Thyroid gland (tissue), 4 donors: ENCODE data around the gene DPYSL3. TPM values are rescaled to one million over a fixed set of nuclear protein-coding genes. Genes with fewer than 3 reads are reported as not detected.

Source experiments
- DNase-seq, 2 donors: peaks; one replicate each; pipeline ENCODE4 v3.0.0-alpha.2; 2019
- H3K27ac ChIP-seq, 3 donors: fragments of 200-600 bp; sonication (generic); 1 replicate in 2 of 3; 2 replicates in 1 of 3; pipeline ENCODE4 v1.5.1; 2016 to 2019; ENCODE audit warnings: mild to moderate bottlenecking in 1 of 3, moderate library complexity in 1 of 3
- H3K27me3 ChIP-seq: fragments of 200-600 bp; sonication (generic); one replicate; pipeline ENCODE4 v1.5.1; 2019
- H3K36me3 ChIP-seq, 2 donors: fragments of 200-600 bp; sonication (generic); one replicate each; pipeline ENCODE4 v1.5.1; 2016 to 2019
- H3K4me1 ChIP-seq, 2 donors: fragments of 200-600 bp; sonication (generic); one replicate each; pipeline ENCODE4 v1.5.1; 2017 to 2019
- H3K4me3 ChIP-seq, 3 donors: fragments of 200-600 bp; sonication (generic); replicated peaks in 1 of 3; 1 replicate in 2 of 3; 2 replicates in 1 of 3; pipeline ENCODE4 v1.5.1; 2016; ENCODE audit warnings: mild to moderate bottlenecking in 1 of 3
- H3K9me3 ChIP-seq: fragments of 200-600 bp; sonication (generic); one replicate; pipeline ENCODE4 v1.5.1; 2017
- POLR2A ChIP-seq, 2 donors: fragments of 450-650 bp; IDR thresholded peaks; one replicate each; pipeline ENCODE4 v1.6.1; 2017; ENCODE audit warnings: antibody characterized with exemption in 2 of 2, mild to moderate bottlenecking in 2 of 2, moderate library complexity in 1 of 2
- WGBS, 2 donors: methylation state at CpG; one replicate each; pipeline ENCODE4 v1.1.5; 2017; 5-methylcytosine and 5-hydroxymethylcytosine counted together
- intact Hi-C: fragments of 100-400 bp; cut with DNase I; formaldehyde crosslinking; loops from one replicate; pipeline ENCODE4 v1.15.1; 2023
- total RNA-seq, 4 donors: library from RNA; depleted of rRNA; stranded (reverse); fragments of >200 nt; gene quantifications; one replicate each; pipeline ENCODE4 v1.2.3, GENCODE V29; 2016
- TF ChIP-seq, protein P1 (sequence below), 6 experiments: fragments of 200-600 bp in 3 of 6; fragments of 450-650 bp in 3 of 6; sonication (generic) in 3 of 6; IDR thresholded peaks; one replicate each; pipeline ENCODE4 v1.5.1; 2016 to 2019; ENCODE audit warnings: antibody characterized with exemption in 6 of 6, mild to moderate bottlenecking in 2 of 6, inconsistent platforms in 1 of 6, moderate library complexity in 1 of 6

The DPYSL3 gene
- total RNA-seq, 4 donors from 2014 or later: 23.7 to 43.1 (median 28.0) TPM

DNA sequence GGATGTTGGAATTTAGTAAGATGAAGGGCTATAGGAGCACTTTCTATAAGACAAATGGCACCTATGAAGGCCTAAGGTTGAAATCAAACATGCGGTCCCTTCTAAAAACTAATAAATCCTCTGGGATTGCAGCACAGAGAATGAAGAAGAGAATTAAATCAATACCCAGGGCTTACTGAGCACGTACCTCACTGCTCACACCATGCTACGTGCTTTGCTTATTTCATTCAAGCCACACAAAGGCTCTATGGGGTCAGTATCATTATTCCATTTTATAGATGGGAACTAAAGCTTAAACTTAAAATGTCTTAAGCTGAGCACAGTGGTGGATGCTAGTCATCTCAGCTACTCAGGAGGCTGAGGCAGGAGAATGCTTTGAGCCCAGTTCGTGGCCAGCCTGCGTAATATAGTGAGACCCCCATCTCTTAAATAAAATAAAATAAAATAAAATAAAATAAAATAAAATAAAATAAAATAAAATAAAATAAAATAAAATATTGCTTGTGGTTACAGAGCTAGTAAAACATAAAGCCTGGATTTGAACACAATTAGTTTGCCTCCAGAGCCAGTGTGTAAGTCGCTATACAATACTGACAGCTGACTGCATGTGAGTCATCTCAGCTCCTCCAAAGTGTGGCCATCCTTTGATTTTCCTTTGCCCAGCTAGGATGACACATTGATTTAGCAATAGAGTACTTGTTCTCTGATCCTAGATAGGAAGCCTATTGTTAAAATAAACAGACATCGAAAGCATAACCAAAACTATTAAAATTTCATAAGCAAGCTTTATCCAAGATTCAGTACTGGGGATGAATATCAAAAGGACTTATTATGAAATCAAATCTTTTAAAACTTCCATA is 20.9 kb upstream of the DPYSL3 start:
- Histone ChIP-seq H3K27ac (no peak overlapping the region), H3K4me1 (no peaks in the 10 kb centered on the region), H3K9me3 (no peaks in the 10 kb centered on the region), H3K36me3 (no peaks in the 10 kb centered on the region), H3K4me3 (no peak overlapping the region), H3K27me3 (no peaks in the 10 kb centered on the region)
- no peak for DNase-seq
- WGBS, 2 donors: 90 to 95% methylated on average over 7 of the region's 7 CpGs
- intact Hi-C loops: no loop called here
- TF ChIP-seq, protein P1, sequence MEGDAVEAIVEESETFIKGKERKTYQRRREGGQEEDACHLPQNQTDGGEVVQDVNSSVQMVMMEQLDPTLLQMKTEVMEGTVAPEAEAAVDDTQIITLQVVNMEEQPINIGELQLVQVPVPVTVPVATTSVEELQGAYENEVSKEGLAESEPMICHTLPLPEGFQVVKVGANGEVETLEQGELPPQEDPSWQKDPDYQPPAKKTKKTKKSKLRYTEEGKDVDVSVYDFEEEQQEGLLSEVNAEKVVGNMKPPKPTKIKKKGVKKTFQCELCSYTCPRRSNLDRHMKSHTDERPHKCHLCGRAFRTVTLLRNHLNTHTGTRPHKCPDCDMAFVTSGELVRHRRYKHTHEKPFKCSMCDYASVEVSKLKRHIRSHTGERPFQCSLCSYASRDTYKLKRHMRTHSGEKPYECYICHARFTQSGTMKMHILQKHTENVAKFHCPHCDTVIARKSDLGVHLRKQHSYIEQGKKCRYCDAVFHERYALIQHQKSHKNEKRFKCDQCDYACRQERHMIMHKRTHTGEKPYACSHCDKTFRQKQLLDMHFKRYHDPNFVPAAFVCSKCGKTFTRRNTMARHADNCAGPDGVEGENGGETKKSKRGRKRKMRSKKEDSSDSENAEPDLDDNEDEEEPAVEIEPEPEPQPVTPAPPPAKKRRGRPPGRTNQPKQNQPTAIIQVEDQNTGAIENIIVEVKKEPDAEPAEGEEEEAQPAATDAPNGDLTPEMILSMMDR (IDR thresholded peaks at IDR 0.05): no peak
- no peak for TF ChIP-seq POLR2A (IDR thresholded peaks at IDR 0.05)

DNA sequence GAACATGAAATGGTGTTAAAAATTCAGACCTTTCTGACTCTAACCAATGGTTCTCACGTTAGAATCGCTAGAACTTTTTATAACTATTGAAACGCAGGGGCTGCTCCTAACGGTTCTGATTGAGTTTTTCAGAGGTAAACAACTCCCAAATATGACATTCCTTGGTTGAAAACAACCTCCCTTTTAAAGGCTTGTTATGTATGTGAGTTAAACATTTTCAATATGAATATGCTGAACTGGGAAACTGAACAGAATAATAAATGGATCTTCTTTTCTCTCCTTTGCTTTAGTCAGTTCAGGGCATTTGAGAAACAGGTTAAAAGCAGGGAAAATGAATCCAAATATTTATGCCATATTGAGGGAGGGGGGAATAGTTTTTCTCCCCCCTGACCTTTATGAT is 13.2 kb upstream of the DPYSL3 start:
- Histone ChIP-seq H3K4me3 (no peak overlapping the region), H3K36me3 (no peaks in the 10 kb centered on the region), H3K9me3 (no peaks in the 10 kb centered on the region), H3K27ac (no peak overlapping the region), H3K27me3 (no peaks in the 10 kb centered on the region), H3K4me1 (no peaks in the 10 kb centered on the region)
- WGBS, 2 donors: 76 to 79% methylated on average over 4 of the region's 4 CpGs
- intact Hi-C loops: no loop called here
- TF ChIP-seq, protein P1 (IDR thresholded peaks at IDR 0.05): no peak
- no peak for TF ChIP-seq POLR2A (IDR thresholded peaks at IDR 0.05)
- no peak for DNase-seq

DNA sequence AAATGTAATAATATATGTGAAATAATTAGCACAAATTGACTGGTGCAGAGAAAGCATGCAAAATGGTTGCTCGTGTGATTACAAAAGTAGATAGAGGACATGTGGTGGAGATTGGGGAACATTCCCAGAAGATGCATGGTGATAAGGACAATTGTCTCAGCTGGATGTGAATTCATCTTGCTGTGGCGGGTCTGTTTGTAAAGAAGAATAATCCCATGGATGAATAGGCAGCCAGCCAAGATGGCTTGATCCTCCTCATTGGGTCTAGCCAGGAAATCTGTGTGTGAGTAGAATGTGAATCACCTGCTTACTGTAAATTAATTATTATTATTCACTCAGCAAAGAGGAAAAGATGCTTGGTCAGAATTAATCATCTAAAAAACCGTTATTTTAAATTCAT is 12.6 kb upstream of the DPYSL3 start:
- no peaks in the 10 kb centered on the region for H3K36me3 ChIP-seq
- H3K4me1 ChIP-seq: no peaks in the 10 kb centered on the region
- intact Hi-C loops: no loop called here
- H3K27ac ChIP-seq: no peak overlapping the region
- H3K4me3 ChIP-seq: no peak overlapping the region
- H3K27me3 ChIP-seq: no peaks in the 10 kb centered on the region
- no peak for DNase-seq
- TF ChIP-seq POLR2A (IDR thresholded peaks at IDR 0.05): no peak
- TF ChIP-seq, protein P1 (IDR thresholded peaks at IDR 0.05): no peak
- no peaks in the 10 kb centered on the region for H3K9me3 ChIP-seq
- WGBS, 2 donors: 61 to 67% methylated on average over 3 of the region's 3 CpGs

DNA sequence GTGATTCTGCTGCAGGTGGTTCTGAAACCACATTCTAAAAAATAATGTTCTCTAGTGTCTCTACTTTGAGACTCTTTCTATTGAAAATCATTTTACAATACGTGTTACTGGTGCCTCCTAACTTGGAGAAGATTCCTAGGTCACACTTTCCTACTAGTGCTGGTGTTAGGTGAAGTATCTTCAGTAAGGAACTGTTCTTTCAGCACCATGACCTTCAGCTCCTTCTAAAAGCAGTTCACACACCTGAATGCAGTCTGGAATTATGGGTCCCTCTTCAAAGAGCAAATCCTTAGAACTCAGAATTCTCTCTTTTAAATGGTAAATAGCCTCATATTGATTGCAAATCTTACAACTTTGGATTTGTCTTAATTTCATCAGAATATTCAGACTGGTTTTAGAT is 10.6 kb upstream of the DPYSL3 start:
- no peak overlapping the region for H3K4me3 ChIP-seq
- DNase-seq: no peak
- intact Hi-C loops: no loop called here
- no peaks in the 10 kb centered on the region for H3K4me1 ChIP-seq
- no peaks in the 10 kb centered on the region for H3K36me3 ChIP-seq
- H3K9me3 ChIP-seq: no peaks in the 10 kb centered on the region
- TF ChIP-seq, protein P1 (IDR thresholded peaks at IDR 0.05): no peak
- TF ChIP-seq POLR2A (IDR thresholded peaks at IDR 0.05): no peak
- H3K27ac ChIP-seq: no peak overlapping the region
- WGBS, 2 donors: 48 to 58% methylated on average over 1 of the region's 1 CpG
- H3K27me3 ChIP-seq: no peaks in the 10 kb centered on the region

DNA sequence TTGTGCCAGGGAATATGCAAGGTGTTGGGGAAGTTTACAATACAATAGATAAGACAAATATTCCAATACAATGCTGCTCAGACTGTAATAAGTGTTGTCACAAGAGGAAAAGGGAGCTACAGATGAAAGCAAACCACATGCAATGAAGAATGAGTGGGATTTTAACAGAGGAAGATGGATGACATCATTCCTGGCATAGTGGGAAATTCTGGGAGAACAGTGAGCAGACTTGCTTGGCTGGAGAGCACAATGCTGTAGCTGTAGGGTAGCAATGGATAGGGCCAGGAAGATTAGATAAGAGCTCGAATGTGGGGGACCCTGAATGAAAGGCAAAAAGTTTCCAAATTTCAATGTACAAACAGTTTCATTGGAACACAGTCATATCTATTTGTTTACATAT is 9.5 kb upstream of the DPYSL3 start:
- WGBS, 2 donors: 54 to 77% methylated on average over 1 of the region's 1 CpG
- intact Hi-C loops: no loop called here
- H3K4me3 ChIP-seq: no peak overlapping the region

More for the DNA sequence above, 9.5 kb upstream of the DPYSL3 start:
- no peak overlapping the region for H3K27ac ChIP-seq
- TF ChIP-seq, protein P1 (IDR thresholded peaks at IDR 0.05): no peak
- no peak for TF ChIP-seq POLR2A (IDR thresholded peaks at IDR 0.05)
- no peaks in the 10 kb centered on the region for H3K27me3 ChIP-seq
- H3K9me3 ChIP-seq: no peaks in the 10 kb centered on the region
- no peaks in the 10 kb centered on the region for H3K36me3 ChIP-seq
- no peaks in the 10 kb centered on the region for H3K4me1 ChIP-seq
- no peak for DNase-seq
